Stimulated activated CD4-positive, alpha-beta T cell treated with anti-CD3 and anti-CD28 coated beads, Interleukin-1b, Interleukin-23, amount 100 ng/mL, for 1 hour (primary cell): ENCODE data around the gene EP300.
"Not testable (repeated sequence)": the region's sequence is repeated elsewhere in the genome, so short reads cannot be mapped to it uniquely, and the experiment has no call there.

Experiments
- DNase-seq, 2 donors: peaks; one replicate each; pipeline ENCODE4 v3.0.0-alpha.2; 2020; ENCODE audit warnings: low read depth in 2 of 2

EP300 gene

GRCh38 chr22:41092023-41092817 lies at the start of gene EP300:
Gene EP300, plus strand, starts transcription at chr22:41092592. Its CDS starts 413 bp downstream, at chr22:41093005.
- DNase-seq = peak; percentile 63 to 75

DNA sequence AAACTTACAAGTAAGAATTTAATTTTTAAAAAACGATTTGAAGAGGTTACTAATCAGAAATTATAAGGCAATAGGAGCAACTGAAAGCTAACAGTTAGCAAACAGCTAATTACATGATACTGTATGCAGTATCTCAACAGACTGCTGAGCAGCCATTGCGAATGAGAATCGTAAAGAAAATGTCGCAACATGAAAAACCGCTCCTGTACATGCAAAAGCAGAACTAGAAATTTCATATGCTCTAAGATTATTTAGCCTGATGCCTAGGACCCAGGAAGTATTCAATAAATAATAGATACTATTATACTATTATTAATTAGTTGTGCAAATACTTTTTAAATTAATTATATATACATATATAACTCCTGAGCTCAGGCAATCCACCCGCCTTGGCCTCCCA lies 48.7 kb upstream of the EP300 start:
- DNase-seq = no peak

DNA sequence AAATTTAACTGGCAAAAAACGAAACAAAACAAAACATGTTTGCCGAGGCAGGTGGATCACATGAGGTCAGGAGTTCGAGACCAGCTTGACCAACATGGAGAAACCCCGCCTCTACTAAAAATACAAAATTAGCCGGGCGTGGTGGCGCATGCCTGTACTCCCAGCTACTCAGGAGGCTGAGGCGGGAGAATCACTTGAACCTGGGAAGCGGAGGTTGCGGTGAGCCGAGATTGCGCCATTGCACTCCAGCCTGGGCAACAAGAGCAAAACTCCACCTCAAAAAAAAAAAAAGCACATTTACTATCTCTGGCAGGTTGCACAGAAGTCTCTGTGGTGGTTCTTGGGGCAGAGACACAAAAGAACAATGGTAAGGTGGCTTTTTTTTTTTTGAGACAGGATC lies 46.8 kb upstream of the EP300 start:
- DNase-seq = not testable (repeated sequence)

- no peak for DNase-seq
Measured at GRCh38 chr22:41047801-41048211, 44.6 kb upstream of the EP300 start.

DNA sequence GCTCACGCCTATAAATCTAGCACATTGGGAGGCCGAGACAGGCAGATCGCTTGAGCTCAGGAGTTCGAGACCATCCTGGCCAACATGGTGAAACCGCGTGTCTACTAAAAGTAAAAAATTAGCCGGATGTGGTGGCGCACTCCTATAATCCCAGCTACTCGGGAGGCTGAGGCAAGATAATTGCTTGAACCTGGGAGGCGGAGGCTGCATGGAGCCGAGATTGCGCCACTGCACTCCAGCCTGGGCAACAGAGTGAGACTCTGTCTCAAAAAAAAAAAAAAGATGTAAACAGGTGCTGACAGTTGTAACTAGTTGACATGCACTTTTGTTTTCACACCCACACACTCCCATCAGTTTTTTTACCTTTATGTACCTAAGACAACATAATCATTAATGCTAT lies 44.0 kb upstream of the EP300 start:
- not testable (repeated sequence) for DNase-seq

DNA sequence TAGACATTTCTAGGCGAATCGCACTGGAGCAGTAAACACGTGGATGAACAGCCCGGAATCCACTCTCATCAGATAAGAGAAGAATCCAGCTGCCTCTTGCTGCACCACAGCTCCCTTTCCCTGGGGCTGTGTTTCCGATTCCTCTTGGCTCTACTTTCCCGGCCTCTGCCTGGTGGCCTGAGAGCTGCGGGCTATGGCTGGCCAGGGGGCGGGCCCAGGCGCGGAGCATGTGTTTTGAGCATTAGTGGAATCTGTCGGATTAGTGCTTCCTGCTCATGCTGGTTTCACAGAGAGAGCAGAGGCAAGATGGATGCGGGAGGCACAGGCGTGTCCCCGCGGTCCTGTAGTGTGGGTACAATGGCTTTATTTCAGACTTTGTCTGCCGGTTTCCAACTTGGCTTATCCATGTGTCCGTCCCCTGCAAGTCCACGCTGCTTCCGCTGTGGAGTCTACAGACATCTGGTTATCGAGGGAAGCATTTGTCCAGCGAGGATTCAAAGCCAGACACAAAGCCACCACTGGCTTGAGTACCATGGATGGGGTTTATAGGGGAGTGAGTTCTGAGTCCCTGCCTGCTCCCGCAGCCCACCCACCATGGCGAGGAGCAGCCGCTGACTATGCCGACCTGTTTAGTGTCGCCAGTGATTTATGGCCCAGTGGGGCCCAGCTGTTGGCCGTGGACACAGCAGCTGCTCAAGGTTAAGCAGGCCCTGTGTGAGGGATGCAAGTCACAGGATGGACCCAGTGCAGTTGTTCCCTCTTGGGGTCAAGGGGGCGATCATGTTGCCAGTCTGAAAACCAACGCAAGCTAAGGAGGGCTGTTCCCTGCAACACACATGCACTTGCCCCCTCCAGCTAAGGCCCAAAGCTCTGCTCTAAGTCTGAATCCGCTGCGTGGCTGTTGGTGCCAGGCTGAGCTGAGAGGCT lies 43.3 kb upstream of the EP300 start:
- DNase-seq = no peak

DNA sequence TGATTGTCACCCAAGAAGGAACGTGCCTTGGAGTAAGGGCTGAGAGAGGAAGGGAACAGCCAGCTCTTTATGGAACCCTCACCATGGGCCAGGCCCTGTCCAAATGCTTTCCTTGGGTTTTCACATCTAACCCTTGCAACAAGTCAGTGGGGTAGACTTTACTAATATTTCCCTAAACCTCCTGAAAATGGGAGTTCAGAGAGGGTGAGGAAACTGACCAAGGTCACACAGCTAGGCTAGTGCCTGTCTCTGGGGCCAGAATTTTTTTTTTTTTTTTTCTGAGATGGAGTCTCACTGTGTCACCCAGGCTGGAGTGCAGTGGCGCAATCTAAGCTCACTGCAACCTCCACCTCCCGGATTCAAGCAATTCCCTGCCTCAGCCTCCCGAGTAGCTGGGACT lies 42.6 kb upstream of the EP300 start:
- not testable (repeated sequence) for DNase-seq

DNA sequence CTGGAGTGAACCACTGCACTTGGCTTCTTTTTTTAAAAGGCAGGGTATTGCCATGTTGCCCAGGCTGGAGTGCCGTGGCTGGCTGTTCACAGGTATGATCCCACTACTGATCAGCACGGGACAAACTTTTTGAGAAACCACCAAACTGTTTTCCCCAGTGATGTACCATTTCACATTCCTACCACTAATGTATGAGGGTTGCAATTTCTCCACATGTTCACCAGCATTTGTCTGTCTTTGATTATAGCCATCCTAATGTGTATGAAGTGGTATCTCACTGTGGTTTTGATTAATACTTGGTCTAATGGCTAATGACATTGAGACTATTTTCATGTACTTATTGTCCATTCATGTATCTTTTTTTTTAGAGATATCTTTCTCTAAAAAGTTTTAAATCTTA lies 41.5 kb upstream of the EP300 start:
- no peak for DNase-seq

- no peak for DNase-seq
Measured at GRCh38 chr22:41052661-41053490, 39.5 kb upstream of the EP300 start.

DNA sequence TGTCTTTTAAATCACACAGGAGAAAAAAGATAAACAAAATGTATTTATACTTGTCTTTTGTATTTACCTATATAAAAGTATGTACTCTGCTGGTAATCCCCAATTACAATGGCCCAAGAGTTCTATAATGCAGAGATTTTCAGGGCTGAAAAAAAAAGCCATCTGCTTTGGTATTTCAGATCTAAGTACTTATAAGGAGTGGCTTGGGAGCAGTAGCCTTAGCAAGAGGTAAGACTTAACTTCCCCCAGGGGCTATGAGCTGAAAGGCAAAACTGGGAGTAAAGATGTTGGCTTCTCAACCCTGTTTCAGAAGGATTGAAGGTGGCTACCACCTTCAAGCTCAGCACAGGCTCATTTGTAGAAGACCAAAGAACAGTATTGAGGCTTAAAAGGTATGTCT lies 35.3 kb upstream of the EP300 start:
- no peak for DNase-seq

DNA sequence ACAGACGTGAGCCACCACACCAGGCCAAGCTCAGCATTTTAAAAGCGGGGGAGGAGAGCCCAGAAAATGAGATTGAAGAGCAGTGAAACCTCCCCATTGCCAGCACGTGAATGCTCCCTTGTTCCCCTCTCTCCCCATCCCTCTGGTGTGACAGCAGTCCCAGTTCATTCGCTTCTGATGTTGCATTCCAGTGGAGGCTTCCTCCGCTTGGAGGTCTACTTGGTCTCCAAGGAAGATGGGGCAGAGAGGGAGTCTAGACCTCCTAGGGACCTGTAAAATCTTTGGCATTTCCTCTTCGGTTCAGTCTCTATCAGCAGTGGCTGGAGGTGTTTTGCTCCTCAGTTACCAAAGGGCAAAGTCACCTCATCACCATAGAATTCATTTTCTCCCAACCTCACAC lies 30.2 kb upstream of the EP300 start:
- DNase-seq = no peak

- DNase-seq = not testable (repeated sequence)
Measured at GRCh38 chr22:41064326-41064725, 28.1 kb upstream of the EP300 start.

GRCh38 chr22:41066341-41066740 lies 26.1 kb upstream of the EP300 start:
- not testable (repeated sequence) for DNase-seq

DNA sequence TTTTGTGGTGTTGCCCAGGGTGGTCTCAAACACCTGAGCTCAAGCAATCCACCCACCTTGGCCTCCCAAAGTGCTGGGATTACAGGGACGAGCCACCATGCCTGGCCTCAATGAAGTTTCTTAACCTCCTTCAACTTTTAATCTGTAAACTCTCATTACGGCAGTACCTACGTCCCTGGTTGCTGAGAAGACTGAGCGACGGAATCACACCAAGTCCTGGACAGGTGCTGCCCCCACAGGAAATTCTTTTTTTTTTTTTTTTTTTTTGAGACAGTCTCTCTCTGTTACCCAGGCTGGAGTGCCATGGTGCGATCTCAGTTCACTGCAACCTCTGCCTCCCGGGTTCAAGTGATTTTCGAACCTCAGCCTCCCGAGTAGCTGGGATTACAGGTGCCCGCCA lies 24.4 kb upstream of the EP300 start:
- not testable (repeated sequence) for DNase-seq

DNA sequence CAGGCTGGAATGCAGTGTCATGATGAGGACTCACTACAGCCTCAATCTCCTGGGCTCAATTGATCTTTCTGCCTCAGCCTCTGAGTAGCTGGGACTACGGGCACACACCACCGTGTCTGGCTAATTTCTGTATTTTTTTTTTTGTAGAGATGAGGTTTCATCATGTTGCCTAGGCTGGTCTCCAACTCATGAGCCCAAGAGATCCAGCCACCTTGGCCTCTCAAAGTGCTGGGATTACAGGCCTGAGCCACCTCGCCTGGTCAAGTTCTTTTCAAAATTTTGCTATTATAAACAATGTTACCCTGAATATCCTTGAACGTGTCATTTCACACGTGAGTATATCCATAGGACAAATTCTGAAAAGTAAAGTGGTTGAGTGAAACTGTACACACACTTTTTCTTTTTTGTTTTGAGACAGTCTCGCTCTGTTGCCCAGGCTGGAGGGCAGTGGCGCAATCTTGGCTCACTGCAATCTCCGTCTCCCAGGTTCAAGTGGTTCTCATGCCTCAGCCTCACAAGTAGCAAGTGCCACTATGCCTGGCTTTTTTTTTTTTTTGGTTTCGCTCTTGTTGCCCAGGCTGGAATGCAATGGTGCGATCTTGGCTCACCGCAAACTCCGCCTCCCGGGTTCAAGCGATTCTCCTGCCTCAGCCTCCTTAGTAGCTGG lies 21.6 kb upstream of the EP300 start:
- DNase-seq = no peak

GRCh38 chr22:41074061-41074460 lies 18.3 kb upstream of the EP300 start:
- no peak for DNase-seq

DNA sequence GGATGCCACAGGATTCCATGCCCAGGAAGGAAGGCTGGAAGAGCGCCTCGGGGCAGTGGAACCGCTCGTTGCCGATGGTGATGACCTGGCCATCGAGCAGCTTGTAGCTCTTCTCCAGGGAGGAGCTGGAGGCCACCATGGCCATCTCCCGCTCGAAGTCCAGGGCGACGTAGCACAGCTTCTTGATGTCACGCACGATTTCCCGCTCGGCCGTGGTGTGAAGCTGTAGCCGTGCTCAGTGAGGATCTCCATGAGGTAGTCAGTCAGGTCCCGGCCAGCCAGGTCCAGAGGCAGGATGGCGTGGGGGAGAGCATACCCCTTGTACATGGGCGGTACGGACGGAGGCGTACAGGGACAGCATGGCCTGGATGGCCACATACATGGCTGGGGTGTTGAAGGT lies 17.9 kb upstream of the EP300 start:
- DNase-seq = no peak

- DNase-seq = no peak
Measured at GRCh38 chr22:41074941-41075710, 17.3 kb upstream of the EP300 start.

GRCh38 chr22:41075946-41076345 lies 16.4 kb upstream of the EP300 start:
- DNase-seq = no peak

GRCh38 chr22:41076857-41077256 lies 15.5 kb upstream of the EP300 start:
- no peak for DNase-seq

- DNase-seq = no peak
Measured at GRCh38 chr22:41078931-41079330, 13.5 kb upstream of the EP300 start.
